Measurements from ENCODE around the gene NKAIN4.
A peak's percentile ranks its signal among the peaks of the same experiment; 100 is the strongest.

Gene NKAIN4

DNA sequence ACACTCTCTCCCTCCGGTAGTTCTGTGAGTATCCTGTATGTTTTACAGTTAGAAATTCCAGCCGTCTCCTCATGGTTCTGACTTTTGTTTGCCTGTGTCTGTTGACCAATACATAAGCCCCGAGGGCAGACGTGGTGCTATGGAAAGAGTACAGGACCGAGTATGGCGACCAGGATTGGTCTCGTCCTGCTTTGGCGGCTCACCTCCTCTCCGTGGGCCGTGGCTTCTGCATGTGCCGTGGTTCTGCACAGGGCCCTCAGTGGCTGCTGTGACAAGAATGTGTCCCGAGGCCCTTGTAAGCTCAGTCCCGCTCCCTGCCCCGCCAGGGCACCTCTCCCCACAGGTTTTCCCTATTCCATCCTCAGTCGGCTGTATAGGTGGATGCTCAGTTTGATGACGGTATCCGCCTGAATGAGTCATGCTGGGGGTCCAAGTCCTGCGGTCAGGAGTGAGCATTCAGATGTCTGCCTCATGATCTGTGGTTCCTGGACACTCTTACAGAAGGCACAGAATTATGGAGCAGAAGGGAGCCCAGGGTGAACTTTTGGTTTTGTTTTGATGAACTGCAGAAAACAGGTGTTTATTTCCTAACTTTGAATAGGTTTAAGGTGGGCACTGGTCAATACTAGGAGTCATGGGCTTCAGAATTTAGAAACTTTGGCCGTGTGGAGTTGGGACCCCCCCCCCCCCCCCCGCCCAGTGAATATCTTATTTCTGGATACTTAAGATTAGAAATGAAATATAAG is 19.5 kb upstream of the NKAIN4 start:
- DNase-seq, result no peak

DNA sequence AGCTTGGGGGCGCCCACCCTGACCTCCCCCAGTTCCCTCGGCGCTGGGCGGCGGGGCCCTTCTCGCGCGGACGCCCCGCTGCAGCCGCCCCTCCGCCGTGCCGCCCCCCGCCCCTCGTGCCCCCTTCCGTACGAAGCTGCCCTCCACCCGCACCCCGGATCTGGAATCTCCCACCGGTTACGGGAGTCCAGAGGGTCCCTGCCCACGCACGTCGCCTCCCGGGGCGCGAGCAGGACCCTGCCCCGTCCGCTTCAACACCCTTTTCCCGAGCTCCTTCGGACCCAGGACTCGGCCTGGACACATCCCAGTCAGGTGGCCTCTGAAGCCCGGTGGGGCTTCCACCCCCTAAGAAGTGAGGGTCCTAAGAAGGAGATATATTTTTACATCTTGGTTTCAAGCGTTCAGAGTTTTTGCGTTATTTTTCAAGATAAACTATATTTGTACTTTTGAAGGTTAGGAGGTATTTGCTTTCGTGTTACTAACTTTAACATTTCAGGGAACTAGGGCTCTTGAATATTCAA is 18.9 kb upstream of the NKAIN4 start:
- DNase-seq, result no peak

- peak; percentile 63 for DNase-seq
Measured at GRCh38 chr20:63272105-63273058, 18.1 kb upstream of the NKAIN4 start, which contains the start of gene ARFGAP1. ARFGAP1 (plus strand) TSS chr20:63272813; CDS start chr20:63275581, 2,768 bp downstream.

DNA sequence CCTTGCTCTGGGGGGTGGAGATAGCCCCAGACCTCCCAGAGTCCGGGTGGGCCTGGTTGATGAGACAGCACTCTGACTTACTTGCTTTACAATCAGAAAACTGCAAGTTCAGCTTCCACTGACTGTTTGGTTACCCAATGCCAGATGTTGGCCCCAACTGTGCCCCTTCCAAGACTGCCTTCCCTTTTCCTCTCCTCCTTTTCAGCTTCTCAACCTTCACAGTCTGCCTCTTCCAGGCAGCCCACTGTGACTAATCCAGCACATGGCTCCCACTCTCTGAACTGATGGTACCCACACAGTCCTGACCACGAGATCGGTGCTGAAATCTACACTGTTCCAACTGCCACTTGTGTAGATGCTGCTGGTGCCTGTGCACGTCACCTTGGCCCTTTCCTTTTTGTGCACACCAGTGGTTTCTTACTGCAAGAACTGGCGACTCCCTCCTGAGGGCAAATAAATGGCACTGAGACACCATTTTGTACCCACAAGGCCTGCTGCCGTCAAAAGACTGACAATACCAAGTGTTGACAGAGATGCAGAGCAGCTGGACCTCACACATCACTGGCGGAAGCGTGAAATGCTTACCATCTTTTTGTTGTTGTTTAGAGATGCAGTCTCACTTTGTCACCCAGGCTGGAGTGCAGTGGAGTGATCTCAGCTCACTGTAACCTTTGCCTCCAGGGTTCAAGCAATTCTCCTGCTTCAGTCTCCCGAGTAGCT is 16.5 kb upstream of the NKAIN4 start:
- DNase-seq, result no peak

GRCh38 chr20:63269724-63270123 is 15.5 kb upstream of the NKAIN4 start:
- DNase-seq, result no peak

GRCh38 chr20:63268671-63269439 is 14.6 kb upstream of the NKAIN4 start:
- DNase-seq, result no peak

DNA sequence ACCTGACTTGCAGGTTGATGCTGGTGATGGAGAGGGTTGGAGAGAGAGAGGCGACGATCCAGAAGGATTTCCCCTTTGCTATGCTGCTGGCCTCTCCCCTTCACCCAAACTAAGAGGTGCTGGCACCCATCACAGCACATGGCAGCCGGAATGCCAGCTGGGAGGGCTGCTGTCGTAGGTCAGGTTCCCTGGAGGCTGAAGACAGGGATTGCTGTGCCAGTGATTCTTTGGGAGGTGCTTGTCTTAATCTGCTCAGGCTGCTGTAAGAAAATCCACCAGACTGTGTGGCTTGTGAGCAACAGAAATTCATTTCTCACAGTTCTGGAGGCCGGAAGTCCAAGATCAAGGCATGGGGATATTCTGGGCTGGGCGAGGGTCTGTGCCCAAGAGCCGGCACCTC is 14.0 kb upstream of the NKAIN4 start:
- no peak for DNase-seq

DNA sequence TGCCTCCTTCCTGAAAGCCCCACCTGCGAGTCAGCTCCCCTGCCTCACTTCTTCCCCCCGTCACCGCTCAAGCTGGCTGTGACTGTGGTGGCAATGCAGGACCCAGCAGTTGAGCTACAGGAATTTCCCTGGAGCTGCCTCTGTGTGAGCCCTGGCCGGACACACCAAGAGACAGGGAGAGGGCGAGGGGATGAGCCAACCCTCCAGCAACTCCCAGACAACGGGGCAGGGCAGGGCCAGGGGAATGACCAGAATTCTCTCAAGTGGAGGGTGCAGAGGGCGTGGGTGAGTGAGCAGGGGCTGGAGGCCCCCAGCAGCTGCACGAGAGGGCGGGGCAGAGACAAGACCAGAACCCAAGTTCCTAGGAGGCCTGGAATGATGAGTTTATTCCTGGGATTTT is 13.4 kb upstream of the NKAIN4 start:
- no peak for DNase-seq

DNA sequence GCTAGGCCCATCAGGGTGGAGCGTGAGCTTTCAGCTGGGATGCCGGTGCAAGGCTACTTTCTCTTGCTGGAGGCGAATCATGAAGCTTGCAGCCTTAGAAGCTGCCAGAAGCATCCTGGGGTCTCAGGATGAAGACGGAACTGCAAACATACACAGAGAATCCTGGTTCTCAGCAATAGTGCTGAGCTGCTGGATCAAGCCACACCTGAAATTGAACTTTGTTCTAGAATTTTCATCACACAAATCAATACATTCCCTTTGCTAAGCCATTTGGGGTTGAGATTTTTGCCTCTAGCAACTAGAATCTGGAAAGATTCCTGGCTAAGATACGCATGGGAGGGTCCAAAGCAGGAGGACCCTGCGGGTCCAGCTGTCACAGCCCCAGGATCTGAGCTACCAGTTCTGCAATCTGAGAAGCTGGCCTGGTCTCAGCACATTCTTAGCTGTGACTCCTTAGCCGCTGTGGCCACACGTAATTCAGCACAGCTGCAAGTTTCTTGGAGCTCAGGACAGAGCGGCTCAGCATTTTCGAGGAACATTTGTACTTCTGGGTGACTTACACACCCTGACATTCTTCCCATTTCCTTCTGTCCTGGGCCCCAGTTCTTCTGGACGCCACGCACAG is 11.7 kb upstream of the NKAIN4 start:
- DNase-seq, result no peak

- no peak for DNase-seq
Measured at GRCh38 chr20:63264519-63264918, 10.3 kb upstream of the NKAIN4 start.

DNA sequence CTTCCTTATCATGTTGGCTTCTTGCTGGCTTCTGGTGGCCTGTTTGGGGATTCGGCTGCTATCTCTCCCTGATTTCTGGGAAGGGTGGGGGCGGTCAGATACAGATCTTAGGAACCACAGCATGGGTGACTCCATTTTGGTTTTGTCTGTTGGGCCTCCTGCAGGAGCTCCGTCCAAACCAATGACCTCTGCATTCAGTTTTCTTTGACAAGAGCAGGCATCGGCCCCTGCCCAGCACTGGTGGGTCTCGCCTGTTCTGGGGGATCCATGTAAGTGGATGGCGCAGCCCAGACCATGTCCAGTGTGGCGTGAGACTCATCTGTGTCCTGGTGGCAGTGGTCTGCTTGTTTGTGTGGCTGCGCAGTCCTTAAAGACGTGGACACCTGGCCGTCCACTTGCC is 9.7 kb upstream of the NKAIN4 start:
- no peak for DNase-seq

DNA sequence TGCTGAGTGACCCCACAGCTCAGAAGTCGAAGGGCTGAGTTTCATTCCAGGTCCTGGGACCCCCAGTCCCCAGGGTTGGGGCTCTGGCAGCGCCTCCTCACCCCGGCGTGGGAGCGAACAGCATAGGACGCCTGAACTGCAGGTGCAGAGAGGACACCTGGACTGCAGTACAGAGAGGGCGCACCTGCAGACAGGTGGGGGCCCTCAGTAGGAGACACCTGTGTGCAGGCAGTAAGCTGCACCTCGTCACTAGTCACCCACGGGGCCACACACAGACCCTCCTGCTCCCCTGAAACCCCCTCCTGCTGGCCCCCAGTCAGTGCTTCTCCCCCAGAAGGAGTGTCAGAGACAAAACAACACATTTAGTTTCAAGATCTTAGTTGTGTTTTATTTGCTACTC is 8.6 kb upstream of the NKAIN4 start:
- no peak for DNase-seq

- no peak for DNase-seq
Measured at GRCh38 chr20:63261795-63262528, 7.7 kb upstream of the NKAIN4 start.

GRCh38 chr20:63261060-63261794 is 7.0 kb upstream of the NKAIN4 start:
- no peak for DNase-seq

- no peak for DNase-seq
Measured at GRCh38 chr20:63260521-63260920, 6.3 kb upstream of the NKAIN4 start.

DNA sequence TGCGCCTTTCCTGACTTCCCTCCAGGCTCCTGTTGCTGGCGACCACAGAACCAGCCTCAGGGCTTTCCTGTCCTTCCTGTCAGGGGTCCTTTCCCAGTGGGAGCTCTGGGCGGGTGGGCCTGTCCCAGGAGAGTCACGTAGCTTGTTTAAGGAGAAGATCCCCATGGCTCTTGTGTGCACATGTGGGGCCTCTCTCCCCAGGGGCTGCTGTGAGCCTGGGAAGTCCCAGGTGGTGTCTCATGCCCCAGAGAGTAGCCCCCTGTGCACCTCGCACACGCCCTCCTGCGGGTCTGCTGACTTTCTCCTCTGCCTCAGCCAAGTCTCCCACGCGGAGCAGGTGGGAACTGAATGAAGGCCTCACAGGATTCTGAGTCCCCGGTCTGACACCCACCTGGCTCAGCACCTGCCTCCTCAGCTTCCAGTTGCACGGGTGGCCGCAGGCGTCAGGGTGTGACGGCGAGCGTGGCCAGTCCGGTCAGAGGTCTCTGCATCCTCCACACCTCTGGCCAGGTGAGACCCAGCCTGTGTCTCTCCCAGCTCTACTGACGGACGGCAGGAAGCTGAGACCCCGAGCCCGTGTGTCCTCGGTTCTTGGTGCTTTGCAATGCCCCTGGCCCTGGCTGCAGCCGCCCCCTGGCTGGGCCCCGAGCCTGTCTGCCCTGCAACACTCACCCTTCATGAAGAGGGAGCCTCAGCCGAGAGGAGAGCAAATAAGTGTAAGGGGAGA is 5.6 kb upstream of the NKAIN4 start:
- DNase-seq, result no peak

DNA sequence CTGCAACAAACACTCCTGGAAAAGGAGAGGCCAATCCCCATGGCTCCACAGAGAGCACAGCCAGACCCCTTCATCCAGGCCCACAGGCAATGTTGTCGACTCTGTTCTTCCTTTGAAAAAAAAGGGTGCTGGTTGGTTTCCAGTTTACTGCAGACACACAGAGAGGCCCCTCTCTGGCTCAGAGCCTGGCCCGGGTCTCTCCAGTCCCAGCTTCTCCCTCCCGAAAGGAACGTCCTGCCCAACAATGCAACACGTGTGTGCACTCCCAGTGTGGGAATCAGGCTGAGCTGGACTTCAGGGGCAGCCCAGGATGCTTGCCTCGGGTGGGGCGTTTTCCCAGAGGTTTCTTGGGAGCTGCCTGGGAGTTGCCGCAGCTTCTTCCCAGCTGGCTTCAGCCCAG is 4.5 kb upstream of the NKAIN4 start:
- DNase-seq, result no peak

DNA sequence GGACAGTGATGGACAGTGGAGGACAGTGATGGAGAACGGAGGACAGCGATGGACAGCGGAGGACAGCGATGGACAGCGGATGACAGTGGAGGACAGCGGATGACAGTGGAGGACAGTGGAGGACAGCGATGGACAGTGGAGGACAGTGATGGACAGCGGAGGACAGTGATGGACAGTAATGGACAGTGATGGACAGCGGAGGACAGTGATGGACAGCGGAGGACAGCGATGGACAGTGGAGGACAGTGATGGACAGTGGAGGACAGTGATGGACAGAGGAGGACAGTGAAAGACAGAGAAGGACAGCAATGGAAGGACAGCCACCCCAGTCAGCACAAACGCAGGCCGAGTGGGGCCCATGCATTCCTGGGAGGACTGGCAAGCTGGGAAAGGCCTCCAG is 3.4 kb upstream of the NKAIN4 start:
- DNase-seq, result no peak

- DNase-seq, result no peak
Measured at GRCh38 chr20:63256954-63257353, 2.7 kb upstream of the NKAIN4 start.

Data from GOT3 (cell line).